Uterus (tissue), 2 donors: ENCODE results near the gene GRIK4.

Experiments used
- POLR2A ChIP-seq, 2 donors: fragments of 450-650 bp; IDR thresholded peaks; one replicate each; pipeline ENCODE4 v1.6.1; 2016; ENCODE audit warnings: antibody characterized with exemption in 2 of 2, mild to moderate bottlenecking in 1 of 2, moderate library complexity in 1 of 2
- TF ChIP-seq, protein P1 (sequence below), 4 experiments: fragments of 200-600 bp in 2 of 4; fragments of 450-650 bp in 2 of 4; sonication (generic) in 2 of 4; IDR thresholded peaks; one replicate each; pipeline ENCODE4 v1.5.1; 2016 to 2019; ENCODE audit warnings: antibody characterized with exemption in 4 of 4, mild to moderate bottlenecking in 2 of 4, moderate library complexity in 1 of 4

- no peak for TF ChIP-seq POLR2A (IDR thresholded peaks at IDR 0.05)
- TF ChIP-seq, protein P1, sequence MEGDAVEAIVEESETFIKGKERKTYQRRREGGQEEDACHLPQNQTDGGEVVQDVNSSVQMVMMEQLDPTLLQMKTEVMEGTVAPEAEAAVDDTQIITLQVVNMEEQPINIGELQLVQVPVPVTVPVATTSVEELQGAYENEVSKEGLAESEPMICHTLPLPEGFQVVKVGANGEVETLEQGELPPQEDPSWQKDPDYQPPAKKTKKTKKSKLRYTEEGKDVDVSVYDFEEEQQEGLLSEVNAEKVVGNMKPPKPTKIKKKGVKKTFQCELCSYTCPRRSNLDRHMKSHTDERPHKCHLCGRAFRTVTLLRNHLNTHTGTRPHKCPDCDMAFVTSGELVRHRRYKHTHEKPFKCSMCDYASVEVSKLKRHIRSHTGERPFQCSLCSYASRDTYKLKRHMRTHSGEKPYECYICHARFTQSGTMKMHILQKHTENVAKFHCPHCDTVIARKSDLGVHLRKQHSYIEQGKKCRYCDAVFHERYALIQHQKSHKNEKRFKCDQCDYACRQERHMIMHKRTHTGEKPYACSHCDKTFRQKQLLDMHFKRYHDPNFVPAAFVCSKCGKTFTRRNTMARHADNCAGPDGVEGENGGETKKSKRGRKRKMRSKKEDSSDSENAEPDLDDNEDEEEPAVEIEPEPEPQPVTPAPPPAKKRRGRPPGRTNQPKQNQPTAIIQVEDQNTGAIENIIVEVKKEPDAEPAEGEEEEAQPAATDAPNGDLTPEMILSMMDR (IDR thresholded peaks at IDR 0.05): no peak
Observed at GRCh38 chr11:120539667-120540369, 28.3 kb downstream of the GRIK4 start.
